Panc1 (cell line): ENCODE measurements around the gene UPF1. TPM values are rescaled to one million over a fixed set of nuclear protein-coding genes. Genes with fewer than 3 reads are reported as not detected.

Experiments used
- ATAC-seq: fragments of 200-7000 bp; cut with Tn5 transposase; 2 replicates; pipeline ENCODE4 v1.9.1; 2020; ENCODE audit warnings: mild to moderate bottlenecking, moderate library complexity
- BruUV-seq: library from RNA; stranded (reverse); fragments of 400-500 nt; replicated peaks from 2 replicates; lab custom pipeline; 2021; lab: Mats Ljungman, UMichigan
- CTCF ChIA-PET: fragments of 300-600 bp; sonication (Branson Sonifier 250); formaldehyde crosslinking; loops from one replicate; lab custom pipeline; 2022; ENCODE audit warnings: antibody characterized with exemption; lab: Charles Lee
- POLR2A ChIA-PET: fragments of 300-600 bp; sonication (Branson Sonifier 250); formaldehyde crosslinking; loops from one replicate; lab custom pipeline; 2022; ENCODE audit warnings: antibody characterized with exemption; lab: Charles Lee
- DNase-seq: peaks from one replicate; pipeline ENCODE4 v3.0.0-alpha.2; 2010; ENCODE audit warnings: low read depth, low spot score
- H3K27ac ChIP-seq: 2 replicates; pipeline ENCODE4 v1.5.1; 2011; ENCODE audit warnings: mild to moderate bottlenecking, low read length, inconsistent platforms
- H3K27me3 ChIP-seq: fragments of 200-500 bp; sonication (Bioruptor generic); 2 replicates; pipeline ENCODE4 v1.6.0; 2014; ENCODE audit warnings: low read length, inconsistent platforms; ENCODE audit not compliant: control insufficient read depth, insufficient read depth
- H3K36me3 ChIP-seq: fragments of 200-500 bp; sonication (Bioruptor generic); 2 replicates; pipeline ENCODE4 v1.5.1; 2014; ENCODE audit warnings: inconsistent platforms, mild to moderate bottlenecking, low read length, moderate library complexity; ENCODE audit not compliant: control insufficient read depth, insufficient read depth
- H3K4me1 ChIP-seq: 2 replicates; pipeline ENCODE4 v1.5.1; 2011; ENCODE audit warnings: inconsistent platforms, mild to moderate bottlenecking, low read length, moderate library complexity; ENCODE audit not compliant: control insufficient read depth, insufficient read depth
- H3K4me3 ChIP-seq, 2 experiments: 2 replicates each; pipeline ENCODE4 v1.5.1; 2011 to 2012; ENCODE audit warnings: low read depth in 2 of 2, low read length in 2 of 2, mild to moderate bottlenecking in 2 of 2, inconsistent platforms in 1 of 2, moderate library complexity in 1 of 2
- H3K9me3 ChIP-seq: fragments of 200-500 bp; sonication (Bioruptor generic); 2 replicates; pipeline ENCODE4 v1.5.1; 2014; ENCODE audit warnings: low read depth, mild to moderate bottlenecking, inconsistent platforms, low read length, moderate library complexity; ENCODE audit not compliant: control insufficient read depth, insufficient read depth
- POLR2AphosphoS5 ChIP-seq: IDR thresholded peaks from 2 replicates; pipeline ENCODE4 v1.6.1; 2012; ENCODE audit warnings: mild to moderate bottlenecking, low read depth, low read length, moderate library complexity
- SIN3A ChIP-seq: IDR thresholded peaks from 2 replicates; pipeline ENCODE4 v1.6.1; 2012; ENCODE audit warnings: low read depth, mild to moderate bottlenecking, low read length, moderate library complexity, borderline replicate concordance; ENCODE audit not compliant: insufficient read depth
- TCF7L2 ChIP-seq: IDR thresholded peaks from 2 replicates; pipeline ENCODE4 v1.6.1; 2011; ENCODE audit warnings: mild to moderate bottlenecking, low read depth, low read length, inconsistent platforms
- in situ Hi-C: cut with HindIII; loops from 2 replicates; pipeline ENCODE4 v1.10.0; 2016; ENCODE audit warnings: low sequenced_read_pairs, low pct_unique_long_range_greater_than_20kb
- intact Hi-C: fragments of 100-400 bp; cut with micrococcal nuclease; formaldehyde crosslinking; loops from one replicate; pipeline ENCODE4 v1.10.0; 2022; ENCODE audit not compliant: unreplicated experiment
- total RNA-seq: library from RNA; stranded (reverse); gene quantifications from one replicate; pipeline ENCODE4 v1.2.1, GENCODE V29; 2021; ENCODE audit not compliant: unreplicated experiment
- TF ChIP-seq, protein P1 (sequence below): fragments of 450-650 bp; IDR thresholded peaks from 2 replicates; pipeline ENCODE4 v1.5.1; 2017; ENCODE audit warnings: mild to moderate bottlenecking
- TF ChIP-seq, protein P2 (sequence below), 2 experiments: IDR thresholded peaks; 2 replicates each; pipeline ENCODE4 v1.6.1; 2011 to 2012; ENCODE audit warnings: low read depth in 2 of 2, control low read depth in 1 of 2, low read length in 1 of 2, mild to moderate bottlenecking in 1 of 2, moderate library complexity in 1 of 2; ENCODE audit not compliant: insufficient read depth in 1 of 2

Gene UPF1
- total RNA-seq, 1 experiment from 2014 or later: 62.2 TPM

DNA sequence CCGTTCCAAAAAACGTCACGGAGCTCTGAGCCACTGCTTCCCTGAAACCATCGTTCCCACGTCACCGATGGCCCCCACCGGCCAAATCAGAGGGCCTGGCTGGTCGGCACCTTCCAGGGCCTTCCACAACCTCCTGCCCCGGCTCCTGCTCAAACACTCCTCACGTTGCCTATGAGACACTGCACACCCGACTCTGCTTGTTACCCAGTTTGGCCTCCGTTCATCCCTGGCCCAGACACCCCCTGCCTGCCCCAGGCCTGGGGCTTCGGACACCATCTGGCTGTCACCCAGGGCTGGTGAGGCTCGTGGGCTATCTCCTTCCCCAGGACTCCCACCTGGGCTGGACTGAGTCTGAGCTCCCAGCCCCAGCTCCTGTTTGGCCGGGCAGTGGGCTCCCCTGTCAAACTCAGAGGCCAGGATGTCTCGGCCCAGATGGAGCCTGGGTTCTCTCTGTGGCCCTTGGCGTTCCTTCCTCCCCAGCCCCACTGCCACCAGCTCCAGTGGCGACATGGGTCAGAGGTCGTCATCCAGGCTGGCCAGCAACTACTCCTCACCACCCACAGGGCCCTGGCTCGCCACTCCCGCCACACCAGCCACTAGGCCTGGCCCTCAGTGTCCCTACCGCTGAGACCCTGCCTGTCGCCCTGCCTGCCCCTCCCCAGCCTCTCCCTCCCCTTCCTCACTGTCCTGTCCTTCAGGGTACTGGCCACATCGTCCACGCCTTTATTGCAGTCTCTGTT lies 46.5 kb downstream of the UPF1 start:
- Histone ChIP-seq H3K36me3 (no peaks in the 10 kb centered on the region), H3K27ac (no peak overlapping the region), H3K4me3 (no peak overlapping the region), H3K4me1 (no peaks in the 10 kb centered on the region), H3K27me3 (no peaks in the 10 kb centered on the region), H3K9me3 (no peaks in the 10 kb centered on the region)
- no TSS peak for BruUV-seq
- intact Hi-C loops: no loop called here
- in situ Hi-C loops: no loop called here
- DNase-seq (no peak), ATAC-seq (no peak)
- ChIA-PET POLR2A (no interaction called here), CTCF (no interaction called here)
- TF ChIP-seq, protein P1, sequence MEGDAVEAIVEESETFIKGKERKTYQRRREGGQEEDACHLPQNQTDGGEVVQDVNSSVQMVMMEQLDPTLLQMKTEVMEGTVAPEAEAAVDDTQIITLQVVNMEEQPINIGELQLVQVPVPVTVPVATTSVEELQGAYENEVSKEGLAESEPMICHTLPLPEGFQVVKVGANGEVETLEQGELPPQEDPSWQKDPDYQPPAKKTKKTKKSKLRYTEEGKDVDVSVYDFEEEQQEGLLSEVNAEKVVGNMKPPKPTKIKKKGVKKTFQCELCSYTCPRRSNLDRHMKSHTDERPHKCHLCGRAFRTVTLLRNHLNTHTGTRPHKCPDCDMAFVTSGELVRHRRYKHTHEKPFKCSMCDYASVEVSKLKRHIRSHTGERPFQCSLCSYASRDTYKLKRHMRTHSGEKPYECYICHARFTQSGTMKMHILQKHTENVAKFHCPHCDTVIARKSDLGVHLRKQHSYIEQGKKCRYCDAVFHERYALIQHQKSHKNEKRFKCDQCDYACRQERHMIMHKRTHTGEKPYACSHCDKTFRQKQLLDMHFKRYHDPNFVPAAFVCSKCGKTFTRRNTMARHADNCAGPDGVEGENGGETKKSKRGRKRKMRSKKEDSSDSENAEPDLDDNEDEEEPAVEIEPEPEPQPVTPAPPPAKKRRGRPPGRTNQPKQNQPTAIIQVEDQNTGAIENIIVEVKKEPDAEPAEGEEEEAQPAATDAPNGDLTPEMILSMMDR: no peak
- no peak for TF ChIP-seq SIN3A
- TF ChIP-seq, protein P2, sequence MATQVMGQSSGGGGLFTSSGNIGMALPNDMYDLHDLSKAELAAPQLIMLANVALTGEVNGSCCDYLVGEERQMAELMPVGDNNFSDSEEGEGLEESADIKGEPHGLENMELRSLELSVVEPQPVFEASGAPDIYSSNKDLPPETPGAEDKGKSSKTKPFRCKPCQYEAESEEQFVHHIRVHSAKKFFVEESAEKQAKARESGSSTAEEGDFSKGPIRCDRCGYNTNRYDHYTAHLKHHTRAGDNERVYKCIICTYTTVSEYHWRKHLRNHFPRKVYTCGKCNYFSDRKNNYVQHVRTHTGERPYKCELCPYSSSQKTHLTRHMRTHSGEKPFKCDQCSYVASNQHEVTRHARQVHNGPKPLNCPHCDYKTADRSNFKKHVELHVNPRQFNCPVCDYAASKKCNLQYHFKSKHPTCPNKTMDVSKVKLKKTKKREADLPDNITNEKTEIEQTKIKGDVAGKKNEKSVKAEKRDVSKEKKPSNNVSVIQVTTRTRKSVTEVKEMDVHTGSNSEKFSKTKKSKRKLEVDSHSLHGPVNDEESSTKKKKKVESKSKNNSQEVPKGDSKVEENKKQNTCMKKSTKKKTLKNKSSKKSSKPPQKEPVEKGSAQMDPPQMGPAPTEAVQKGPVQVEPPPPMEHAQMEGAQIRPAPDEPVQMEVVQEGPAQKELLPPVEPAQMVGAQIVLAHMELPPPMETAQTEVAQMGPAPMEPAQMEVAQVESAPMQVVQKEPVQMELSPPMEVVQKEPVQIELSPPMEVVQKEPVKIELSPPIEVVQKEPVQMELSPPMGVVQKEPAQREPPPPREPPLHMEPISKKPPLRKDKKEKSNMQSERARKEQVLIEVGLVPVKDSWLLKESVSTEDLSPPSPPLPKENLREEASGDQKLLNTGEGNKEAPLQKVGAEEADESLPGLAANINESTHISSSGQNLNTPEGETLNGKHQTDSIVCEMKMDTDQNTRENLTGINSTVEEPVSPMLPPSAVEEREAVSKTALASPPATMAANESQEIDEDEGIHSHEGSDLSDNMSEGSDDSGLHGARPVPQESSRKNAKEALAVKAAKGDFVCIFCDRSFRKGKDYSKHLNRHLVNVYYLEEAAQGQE (IDR thresholded peaks at IDR 0.05; ENCODE audit: insufficient read depth in 1 of 2, low read depth in 2 of 2, low read length in 1 of 2): no peak
- TF ChIP-seq TCF7L2: no peak
- no peak for TF ChIP-seq POLR2AphosphoS5

DNA sequence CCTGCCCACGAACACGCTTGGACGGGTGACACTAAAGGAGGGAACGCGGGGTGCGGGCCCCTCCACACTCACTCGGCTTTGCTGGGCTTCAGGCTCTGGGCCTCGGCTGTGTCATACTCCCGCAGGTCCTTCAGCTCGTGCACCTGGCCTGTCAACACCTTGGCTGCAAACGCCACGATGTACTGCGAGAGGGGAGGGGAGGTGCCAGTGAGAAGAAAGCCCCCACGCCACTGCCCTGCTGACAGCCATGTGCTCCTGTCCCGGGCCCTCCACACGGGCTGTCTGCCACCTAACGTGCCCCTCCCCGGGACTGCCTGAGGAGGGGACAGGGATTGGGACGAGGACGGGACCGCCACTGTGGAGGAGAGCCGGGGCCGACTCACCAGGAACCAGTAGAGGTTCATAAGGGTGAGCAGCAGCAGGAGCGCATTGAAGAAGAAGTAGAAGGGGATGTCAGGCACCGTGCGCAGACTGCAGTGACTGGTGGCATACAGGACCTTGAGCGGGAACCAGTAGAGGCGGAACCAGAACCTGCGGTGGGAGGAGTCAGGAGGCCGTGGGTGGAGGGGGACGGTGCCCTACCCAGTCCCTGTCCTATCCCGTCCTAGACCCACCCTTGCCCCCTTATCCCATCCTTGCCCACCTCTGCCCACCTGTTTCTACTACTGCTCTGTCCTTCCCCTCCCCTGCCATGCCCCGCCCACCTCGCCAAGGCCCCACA lies 47.3 kb downstream of the UPF1 start:
- H3K27me3 ChIP-seq: no peaks in the 10 kb centered on the region
- no peaks in the 10 kb centered on the region for H3K36me3 ChIP-seq
- peak; percentile 64 for ATAC-seq
- TF ChIP-seq TCF7L2 (no peak), POLR2AphosphoS5 (no peak), SIN3A (no peak)
- TF ChIP-seq, protein P2 (IDR thresholded peaks at IDR 0.05; ENCODE audit: insufficient read depth in 1 of 2, low read depth in 2 of 2, low read length in 1 of 2): no peak
- TF ChIP-seq, protein P1: no peak
- no peaks in the 10 kb centered on the region for H3K4me1 ChIP-seq
- no peak overlapping the region for H3K27ac ChIP-seq
- BruUV-seq: no TSS peak
- DNase-seq: no peak
- POLR2A ChIA-PET: no interaction called here
- intact Hi-C loops (no loop called here), in situ Hi-C loops (no loop called here)
- no peaks in the 10 kb centered on the region for H3K9me3 ChIP-seq
- CTCF ChIA-PET: no interaction called here
- H3K4me3 ChIP-seq: no peak overlapping the region
